Amniotic stem cell (primary cell): ENCODE data around the gene NHLRC4.

Source experiments
- DNase-seq: peaks from one replicate; lab custom pipeline; 2025; lab: John Stamatoyannopoulos, UW

Gene NHLRC4

DNA sequence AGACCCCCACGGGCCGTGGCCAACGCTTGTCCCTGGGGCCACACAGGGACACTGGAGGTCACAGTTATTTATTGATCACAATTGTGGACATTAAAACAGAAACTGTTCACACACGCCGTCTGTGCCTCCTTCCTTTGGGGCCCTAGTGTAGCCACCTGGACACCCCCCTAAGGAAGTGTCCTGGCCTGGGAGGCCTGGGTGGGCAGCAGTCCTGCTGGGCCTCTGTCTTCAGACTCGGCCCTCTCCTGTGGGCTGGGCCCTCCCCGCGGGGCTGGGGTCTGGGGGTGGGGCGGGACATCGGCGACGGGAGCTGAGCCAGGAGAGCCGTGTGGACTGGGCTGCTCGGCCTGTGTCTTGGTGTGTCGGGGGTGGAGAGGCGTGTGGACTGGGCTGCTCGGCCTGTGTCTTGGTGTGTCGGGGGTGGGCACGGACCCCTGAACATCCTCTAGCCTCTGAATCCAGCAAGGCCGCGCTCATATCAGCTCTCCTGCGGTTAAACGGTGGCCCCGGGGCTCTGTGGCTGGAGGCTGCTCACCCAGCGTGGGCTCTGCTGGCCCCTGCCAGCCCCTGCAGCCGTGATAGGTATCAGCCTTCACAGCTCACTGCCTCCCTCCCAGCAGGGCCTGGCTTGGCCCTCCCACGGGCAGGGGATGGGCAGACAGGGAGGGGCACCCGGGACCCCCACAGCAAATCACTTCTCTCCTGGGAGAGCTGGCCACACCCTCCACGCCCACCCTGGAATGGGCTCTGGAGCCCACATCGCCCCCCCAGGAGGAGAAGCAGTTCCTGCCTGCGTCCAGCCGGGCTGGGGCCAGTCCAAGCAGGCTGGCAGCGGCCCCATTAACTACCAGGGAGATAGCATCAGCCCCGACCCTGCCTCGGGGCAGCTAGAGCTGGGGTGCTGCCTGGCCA is 1.1 kb upstream of the NHLRC4 start:
- no peak for DNase-seq

DNA sequence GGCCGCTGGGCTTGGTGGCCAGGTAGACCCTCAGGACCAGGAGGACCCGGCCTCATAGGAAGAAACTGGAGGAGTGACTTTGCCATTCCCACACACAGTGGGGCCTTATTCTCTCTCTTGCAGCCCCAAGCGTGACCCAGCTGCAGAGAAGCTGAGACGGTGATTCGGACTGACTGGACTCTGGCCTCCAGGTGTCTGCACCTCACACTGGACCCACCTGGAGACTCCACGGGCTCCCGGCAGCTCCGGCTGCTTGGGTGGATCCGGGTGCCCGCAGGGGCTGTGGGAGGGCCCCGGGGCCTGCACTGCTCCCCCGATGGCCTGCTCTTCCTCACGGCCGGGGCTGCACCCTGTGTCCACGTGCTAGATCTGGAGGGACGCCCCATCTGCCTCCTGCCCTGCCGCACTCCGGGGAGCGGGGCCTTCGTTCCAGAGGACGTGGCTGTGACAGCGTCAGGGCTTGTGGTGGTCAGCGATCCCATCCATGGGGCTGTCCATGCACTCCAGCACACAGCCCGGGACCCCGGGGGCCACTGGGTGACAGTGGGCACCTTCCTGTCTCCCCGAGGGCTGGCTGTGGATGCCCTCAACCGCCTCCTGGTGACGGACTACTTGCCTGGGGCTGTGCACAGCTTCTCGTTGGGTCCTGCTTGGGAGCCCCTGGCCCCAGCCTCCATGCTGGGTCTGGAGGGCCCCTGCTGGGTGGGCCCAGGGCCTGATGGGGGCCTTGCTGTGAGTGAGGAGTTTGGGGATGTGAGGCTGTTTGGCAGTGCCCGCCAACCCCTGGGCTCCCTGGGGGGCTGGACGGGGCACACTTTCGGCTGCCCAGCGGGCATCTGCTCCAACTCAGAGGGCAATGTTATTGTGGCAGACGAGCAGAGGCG is 810 bp downstream of the NHLRC4 start:
- no peak for DNase-seq

- DNase-seq, result no peak
These were observed 1.8 kb downstream of the NHLRC4 start for GRCh38 chr16:568401-569258.

- DNase-seq, result peak; percentile 56
These were observed 2.8 kb downstream of the NHLRC4 start, which contains the start of gene PIGQ for GRCh38 chr16:569445-570254. Gene PIGQ (plus strand): TSS chr16:569968. CDS start chr16:574075, 4,107 bp downstream.

DNA sequence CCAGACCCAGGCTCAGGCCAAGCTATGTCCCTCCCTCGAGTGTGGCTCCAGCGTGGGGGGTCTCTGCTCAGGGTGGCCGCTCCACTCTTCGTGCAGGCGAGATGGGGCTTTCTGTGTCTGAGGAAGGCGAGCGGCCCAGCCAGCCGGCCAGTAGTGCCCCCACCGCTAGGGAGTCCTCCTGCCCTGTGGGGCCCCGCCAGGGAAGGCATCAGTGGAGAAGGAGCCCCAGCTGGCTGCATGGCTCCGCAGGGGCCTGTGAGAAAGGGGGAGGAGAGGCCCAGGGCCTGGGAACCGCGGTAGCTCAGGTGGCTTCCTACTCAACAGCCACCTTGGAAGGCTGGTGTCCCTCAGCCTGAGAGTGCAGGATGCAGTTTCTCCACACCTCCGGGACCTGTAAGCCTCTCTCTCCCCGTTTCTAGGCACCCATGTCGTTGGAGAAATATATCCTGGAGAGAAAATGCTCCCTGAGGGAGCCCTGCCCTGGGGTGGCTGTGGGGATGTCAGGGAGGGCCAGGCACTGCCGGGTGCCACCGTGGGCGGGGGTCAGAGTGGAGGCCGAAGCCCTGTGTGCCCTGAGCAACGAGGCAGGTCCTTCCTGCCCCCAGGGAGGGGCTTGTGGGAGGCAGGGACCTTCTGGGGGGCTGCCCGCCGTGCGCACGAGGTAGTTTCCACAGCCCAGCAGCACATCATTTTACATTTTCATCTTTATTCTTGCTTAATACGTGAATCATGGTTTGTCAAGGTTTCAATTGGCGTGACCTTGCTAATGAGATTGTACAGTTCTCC is 6.3 kb downstream of the NHLRC4 start:
- DNase-seq, result no peak

DNA sequence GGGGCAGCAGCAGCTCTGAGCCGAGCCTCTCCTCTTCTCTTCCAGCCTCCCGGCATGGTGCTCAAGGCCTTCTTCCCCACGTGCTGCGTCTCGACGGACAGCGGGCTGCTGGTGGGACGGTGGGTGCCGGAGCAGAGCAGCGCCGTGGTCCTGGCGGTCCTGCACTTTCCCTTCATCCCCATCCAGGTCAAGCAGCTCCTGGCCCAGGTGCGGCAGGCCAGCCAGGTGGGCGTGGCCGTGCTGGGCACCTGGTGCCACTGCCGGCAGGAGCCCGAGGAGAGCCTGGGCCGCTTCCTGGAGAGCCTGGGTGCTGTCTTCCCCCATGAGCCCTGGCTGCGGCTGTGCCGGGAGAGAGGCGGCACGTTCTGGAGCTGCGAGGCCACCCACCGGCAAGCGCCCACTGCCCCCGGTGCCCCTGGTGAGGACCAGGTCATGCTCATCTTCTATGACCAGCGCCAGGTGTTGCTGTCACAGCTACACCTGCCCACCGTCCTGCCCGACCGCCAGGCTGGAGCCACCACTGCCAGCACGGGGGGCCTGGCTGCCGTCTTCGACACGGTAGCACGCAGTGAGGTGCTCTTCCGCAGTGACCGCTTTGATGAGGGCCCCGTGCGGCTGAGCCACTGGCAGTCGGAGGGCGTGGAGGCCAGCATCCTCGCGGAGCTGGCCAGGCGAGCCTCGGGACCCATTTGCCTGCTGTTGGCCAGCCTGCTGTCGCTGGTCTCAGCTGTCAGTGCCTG is 7.4 kb downstream of the NHLRC4 start:
- no peak for DNase-seq

DNA sequence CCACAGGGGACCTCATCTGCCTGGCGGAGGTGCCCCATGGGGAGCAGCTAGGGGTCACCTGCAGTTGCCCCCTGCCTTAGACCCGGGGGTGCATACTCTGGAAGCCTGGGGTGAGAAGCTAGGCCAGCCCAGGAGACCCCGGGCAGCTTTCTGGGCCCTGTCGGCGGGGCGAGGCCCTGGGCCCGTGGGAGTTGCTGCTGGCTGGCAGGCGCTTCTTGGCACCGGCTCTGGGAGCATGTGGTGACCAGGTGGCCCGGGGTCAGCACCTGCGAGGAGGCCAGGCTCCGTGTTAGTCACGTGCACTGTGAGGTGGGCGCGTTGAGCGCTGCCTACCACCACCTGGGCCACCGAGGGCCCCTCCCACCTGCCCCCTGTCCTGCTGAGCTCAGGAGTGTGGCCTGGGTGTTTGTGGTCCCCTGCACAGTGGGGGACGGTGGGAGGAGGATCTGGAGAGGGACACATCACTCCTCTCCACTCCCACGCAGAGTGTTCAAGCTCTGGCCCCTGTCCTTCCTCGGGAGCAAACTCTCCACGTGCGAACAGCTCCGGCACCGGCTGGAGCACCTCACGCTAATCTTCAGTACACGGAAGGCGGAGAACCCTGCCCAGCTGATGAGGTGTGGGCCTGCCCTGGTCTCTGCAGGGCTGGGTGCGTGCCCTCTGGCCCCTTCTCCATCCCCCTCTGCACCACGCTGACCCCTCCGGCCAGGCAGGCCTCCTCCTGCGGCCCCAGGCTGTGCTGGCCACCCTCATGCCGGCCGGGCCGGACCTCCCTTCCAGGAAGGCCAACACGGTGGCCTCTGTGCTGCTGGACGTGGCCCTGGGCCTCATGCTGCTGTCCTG is 8.8 kb downstream of the NHLRC4 start:
- DNase-seq, result no peak

DNA sequence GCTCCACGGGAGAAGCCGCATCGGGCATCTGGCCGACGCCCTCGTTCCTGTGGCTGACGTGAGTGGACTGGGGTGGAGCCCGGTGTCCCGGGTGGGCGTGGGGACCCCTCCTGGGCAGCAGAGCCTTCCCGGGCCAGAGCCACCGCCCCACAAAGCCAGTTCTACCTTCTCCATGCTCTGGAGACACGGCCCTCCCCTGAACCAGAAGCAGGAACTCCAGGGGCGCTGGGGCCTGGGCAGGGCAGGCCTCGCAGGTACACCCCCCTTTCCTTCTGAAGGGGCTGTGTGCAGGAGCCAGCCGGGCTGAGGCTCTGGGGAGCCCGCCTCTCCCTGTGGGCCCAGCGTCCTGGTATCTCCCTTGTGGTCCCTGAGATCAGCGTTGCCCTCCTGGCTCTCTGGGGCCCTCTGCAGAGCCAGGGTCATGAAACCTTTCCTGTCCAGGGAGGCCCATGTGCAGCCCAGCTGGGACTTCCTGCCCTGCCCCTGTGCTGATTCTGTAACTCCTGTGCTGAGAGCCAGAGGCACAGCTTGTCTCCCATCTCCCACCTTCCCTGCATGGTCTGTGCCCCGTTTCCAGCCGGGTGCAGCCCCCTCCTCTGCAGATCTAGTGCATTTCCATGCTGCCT is 9.5 kb downstream of the NHLRC4 start:
- no peak for DNase-seq

DNA sequence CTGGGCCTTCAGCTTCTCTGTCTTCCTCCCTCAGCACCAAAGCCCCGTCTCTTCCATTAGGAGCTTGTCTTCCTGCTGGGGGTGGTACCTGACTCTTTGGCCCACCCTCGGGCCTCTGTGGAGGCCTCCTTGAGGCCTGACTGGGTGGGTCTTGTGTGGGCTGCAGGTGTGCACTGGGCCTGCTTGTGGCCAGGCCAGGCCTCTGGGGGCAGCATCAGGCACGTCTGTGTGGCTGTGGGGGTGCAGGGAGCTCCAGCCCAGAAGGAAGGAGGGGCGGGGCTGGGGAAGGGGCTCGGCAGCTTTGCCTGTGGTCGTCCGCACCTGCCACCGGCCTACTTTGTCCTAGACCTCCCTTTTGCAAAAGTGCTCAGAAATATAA is 10.0 kb downstream of the NHLRC4 start:
- DNase-seq, result no peak

GRCh38 chr16:577796-578195 is 11.0 kb downstream of the NHLRC4 start:
- no peak for DNase-seq

GRCh38 chr16:578232-578869 is 11.5 kb downstream of the NHLRC4 start:
- no peak for DNase-seq

- DNase-seq, result no peak
These were observed 12.1 kb downstream of the NHLRC4 start for GRCh38 chr16:578870-579405.

DNA sequence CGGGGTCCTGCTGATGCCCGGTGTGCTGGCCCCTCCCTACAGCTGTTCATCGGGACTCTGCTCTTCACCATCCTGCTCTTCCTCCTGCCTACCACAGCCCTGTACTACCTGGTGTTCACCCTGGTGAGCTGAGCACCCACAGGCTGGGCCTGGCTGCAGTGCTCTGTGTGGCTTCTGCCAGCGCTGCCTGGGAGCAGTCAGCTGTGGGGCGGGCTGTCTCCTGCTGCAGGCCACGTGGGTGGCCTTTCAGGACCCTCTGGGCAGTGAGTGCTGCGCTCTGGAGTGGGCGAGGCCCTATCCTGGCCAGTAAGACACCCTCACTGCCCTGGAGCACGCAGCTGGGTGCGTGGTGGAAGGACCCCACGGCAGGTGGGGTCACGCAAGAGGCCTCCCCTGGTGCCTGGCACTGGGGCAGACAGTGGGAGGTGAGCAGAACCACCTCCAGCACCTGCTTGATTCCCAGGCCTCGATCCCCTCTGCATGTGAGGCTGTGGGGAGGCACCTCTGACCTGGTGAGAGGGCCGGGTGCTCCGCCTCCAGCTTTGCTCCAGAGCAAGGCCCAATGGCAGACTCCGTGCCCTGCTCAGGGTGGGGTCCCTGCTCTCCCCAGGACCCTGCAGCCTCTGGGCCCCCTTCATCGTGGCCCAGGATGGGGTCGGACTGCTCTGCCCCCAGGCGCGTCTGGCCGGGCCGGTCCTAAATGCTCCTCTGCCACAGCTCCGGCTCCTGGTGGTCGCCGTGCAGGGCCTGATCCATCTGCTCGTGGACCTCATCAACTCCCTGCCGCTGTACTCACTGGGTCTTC is 13.5 kb downstream of the NHLRC4 start:
- no peak for DNase-seq

GRCh38 chr16:580946-581498 is 14.2 kb downstream of the NHLRC4 start:
- DNase-seq, result no peak

- no peak for DNase-seq
These were observed 15.4 kb downstream of the NHLRC4 start for GRCh38 chr16:582218-582613.
